ENCODE data around the gene VEPH1. TPM values are rescaled to one million over a fixed set of nuclear protein-coding genes. Genes with fewer than 3 reads are reported as not detected.

VEPH1 gene
- total and polyA plus RNA-seq, 9 donors = 0.46 to 1.6 (median 1.2) TPM

GRCh38 chr3:157279237-157279636 lies 224.0 kb downstream of the VEPH1 start:
- H3K36me3 ChIP-seq (ENCODE audit: control insufficient read depth, insufficient read depth, low read length) = no peaks in the 10 kb centered on the region
- H3K9me3 ChIP-seq (replicated peaks; ENCODE audit: control insufficient read depth, low read depth, low read length) = no peaks in the 10 kb centered on the region

GRCh38 chr3:157276801-157277200 lies 226.4 kb downstream of the VEPH1 start:
- Histone ChIP-seq H3K4me1 (ENCODE audit: control insufficient read depth, insufficient read depth, low read length) (no peaks in the 10 kb centered on the region), H3K4me3 (ENCODE audit: low read length) (no peak overlapping the region), H3K36me3 (ENCODE audit: control insufficient read depth, insufficient read depth, low read length) (no peaks in the 10 kb centered on the region), H3K27me3 (ENCODE audit: control insufficient read depth, insufficient read depth, low read length) (no peaks in the 10 kb centered on the region), H3K27ac (ENCODE audit: low read length) (no peak overlapping the region), H3K9me3 (replicated peaks; ENCODE audit: control insufficient read depth, low read depth, low read length) (no peaks in the 10 kb centered on the region)
- no CpG with 5 or more reads among the region's 3 CpGs for WGBS (ENCODE audit: insufficient coverage)
- DNase-seq = no peak

More at GRCh38 chr3:157279237-157279636, 224.0 kb downstream of the VEPH1 start:
- H3K4me3 ChIP-seq (ENCODE audit: low read length) = no peak overlapping the region
- 80% methylated on average over 1 of the region's 1 CpG for WGBS (ENCODE audit: insufficient coverage)
- no peaks in the 10 kb centered on the region for H3K4me1 ChIP-seq (ENCODE audit: control insufficient read depth, insufficient read depth, low read length)
- H3K27ac ChIP-seq (ENCODE audit: low read length) = no peak overlapping the region
- H3K27me3 ChIP-seq (ENCODE audit: control insufficient read depth, insufficient read depth, low read length) = no peaks in the 10 kb centered on the region
- no peak for DNase-seq

- Histone ChIP-seq H3K36me3 (ENCODE audit: control insufficient read depth, insufficient read depth, low read length) (no peaks in the 10 kb centered on the region), H3K27me3 (ENCODE audit: control insufficient read depth, insufficient read depth, low read length) (no peaks in the 10 kb centered on the region), H3K4me1 (ENCODE audit: control insufficient read depth, insufficient read depth, low read length) (no peaks in the 10 kb centered on the region), H3K4me3 (ENCODE audit: low read length) (no peak overlapping the region), H3K27ac (ENCODE audit: low read length) (no peak overlapping the region), H3K9me3 (replicated peaks; ENCODE audit: control insufficient read depth, low read depth, low read length) (no peaks in the 10 kb centered on the region)
- 0% methylated on average over 1 of the region's 2 CpGs for WGBS (ENCODE audit: insufficient coverage)
- no peak for DNase-seq
These were observed 227.4 kb downstream of the VEPH1 start for GRCh38 chr3:157275832-157276231.

GRCh38 chr3:157274644-157275137 lies 228.5 kb downstream of the VEPH1 start:
- no peaks in the 10 kb centered on the region for H3K36me3 ChIP-seq (ENCODE audit: control insufficient read depth, insufficient read depth, low read length)
- DNase-seq = no peak
- H3K4me3 ChIP-seq (ENCODE audit: low read length) = no peak overlapping the region
- no peaks in the 10 kb centered on the region for H3K9me3 ChIP-seq (replicated peaks; ENCODE audit: control insufficient read depth, low read depth, low read length)
- H3K4me1 ChIP-seq (ENCODE audit: control insufficient read depth, insufficient read depth, low read length) = no peaks in the 10 kb centered on the region
- no peak overlapping the region for H3K27ac ChIP-seq (ENCODE audit: low read length)
- no CpG with 5 or more reads among the region's 2 CpGs for WGBS (ENCODE audit: insufficient coverage)
- H3K27me3 ChIP-seq (ENCODE audit: control insufficient read depth, insufficient read depth, low read length) = no peaks in the 10 kb centered on the region

GRCh38 chr3:157271283-157271882 lies 231.8 kb downstream of the VEPH1 start:
- Histone ChIP-seq H3K27me3 (ENCODE audit: control insufficient read depth, insufficient read depth, low read length) (no peaks in the 10 kb centered on the region), H3K4me1 (ENCODE audit: control insufficient read depth, insufficient read depth, low read length) (no peaks in the 10 kb centered on the region), H3K27ac (ENCODE audit: low read length) (no peak overlapping the region), H3K9me3 (replicated peaks; ENCODE audit: control insufficient read depth, low read depth, low read length) (no peaks in the 10 kb centered on the region), H3K4me3 (ENCODE audit: low read length) (no peak overlapping the region), H3K36me3 (ENCODE audit: control insufficient read depth, insufficient read depth, low read length) (no peaks in the 10 kb centered on the region)
- 94% methylated on average over 3 of the region's 8 CpGs for WGBS (ENCODE audit: insufficient coverage)
- no peak for DNase-seq

GRCh38 chr3:157268026-157268425 lies 235.2 kb downstream of the VEPH1 start:
- H3K27ac ChIP-seq (ENCODE audit: low read length) = no peak overlapping the region
- H3K4me3 ChIP-seq (ENCODE audit: low read length) = no peak overlapping the region
- 100% methylated on average over 1 of the region's 2 CpGs for WGBS (ENCODE audit: insufficient coverage)
- H3K36me3 ChIP-seq (ENCODE audit: control insufficient read depth, insufficient read depth, low read length) = no peaks in the 10 kb centered on the region
- DNase-seq = no peak
- H3K9me3 ChIP-seq (replicated peaks; ENCODE audit: control insufficient read depth, low read depth, low read length) = no peaks in the 10 kb centered on the region
- no peaks in the 10 kb centered on the region for H3K4me1 ChIP-seq (ENCODE audit: control insufficient read depth, insufficient read depth, low read length)
- H3K27me3 ChIP-seq (ENCODE audit: control insufficient read depth, insufficient read depth, low read length) = no peaks in the 10 kb centered on the region

- Histone ChIP-seq H3K4me3 (ENCODE audit: low read length) (no peak overlapping the region), H3K27ac (ENCODE audit: low read length) (no peak overlapping the region), H3K9me3 (replicated peaks; ENCODE audit: control insufficient read depth, low read depth, low read length) (no peaks in the 10 kb centered on the region), H3K36me3 (ENCODE audit: control insufficient read depth, insufficient read depth, low read length) (no peaks in the 10 kb centered on the region), H3K4me1 (ENCODE audit: control insufficient read depth, insufficient read depth, low read length) (no peaks in the 10 kb centered on the region), H3K27me3 (ENCODE audit: control insufficient read depth, insufficient read depth, low read length) (no peaks in the 10 kb centered on the region)
- DNase-seq = no peak
- WGBS (ENCODE audit: insufficient coverage) = no CpG with 5 or more reads among the region's 1 CpG
These were observed 237.3 kb downstream of the VEPH1 start for GRCh38 chr3:157265931-157266330.

GRCh38 chr3:157263027-157263426 lies 240.2 kb downstream of the VEPH1 start:
- H3K9me3 ChIP-seq (replicated peaks; ENCODE audit: control insufficient read depth, low read depth, low read length) = no peaks in the 10 kb centered on the region
- no CpG with 5 or more reads among the region's 1 CpG for WGBS (ENCODE audit: insufficient coverage)

GRCh38 chr3:157261000-157261399 lies 242.2 kb downstream of the VEPH1 start:
- no peak overlapping the region for H3K4me3 ChIP-seq (ENCODE audit: low read length)
- H3K27me3 ChIP-seq (ENCODE audit: control insufficient read depth, insufficient read depth, low read length) = no peaks in the 10 kb centered on the region
- no peak overlapping the region for H3K27ac ChIP-seq (ENCODE audit: low read length)
- no peak for DNase-seq
- WGBS (ENCODE audit: insufficient coverage) = 53% methylated on average over 2 of the region's 6 CpGs
- H3K9me3 ChIP-seq (replicated peaks; ENCODE audit: control insufficient read depth, low read depth, low read length) = no peaks in the 10 kb centered on the region
- no peaks in the 10 kb centered on the region for H3K36me3 ChIP-seq (ENCODE audit: control insufficient read depth, insufficient read depth, low read length)
- no peaks in the 10 kb centered on the region for H3K4me1 ChIP-seq (ENCODE audit: control insufficient read depth, insufficient read depth, low read length)

More at GRCh38 chr3:157263027-157263426, 240.2 kb downstream of the VEPH1 start:
- Histone ChIP-seq H3K36me3 (ENCODE audit: control insufficient read depth, insufficient read depth, low read length) (no peaks in the 10 kb centered on the region), H3K4me3 (ENCODE audit: low read length) (no peak overlapping the region), H3K4me1 (ENCODE audit: control insufficient read depth, insufficient read depth, low read length) (no peaks in the 10 kb centered on the region), H3K27me3 (ENCODE audit: control insufficient read depth, insufficient read depth, low read length) (no peaks in the 10 kb centered on the region), H3K27ac (ENCODE audit: low read length) (no peak overlapping the region)
- DNase-seq = no peak

GRCh38 chr3:157259825-157260224 lies 243.4 kb downstream of the VEPH1 start:
- Histone ChIP-seq H3K4me1 (ENCODE audit: control insufficient read depth, insufficient read depth, low read length) (no peaks in the 10 kb centered on the region), H3K4me3 (ENCODE audit: low read length) (no peak overlapping the region), H3K9me3 (replicated peaks; ENCODE audit: control insufficient read depth, low read depth, low read length) (no peaks in the 10 kb centered on the region), H3K27ac (ENCODE audit: low read length) (no peak overlapping the region), H3K27me3 (ENCODE audit: control insufficient read depth, insufficient read depth, low read length) (no peaks in the 10 kb centered on the region), H3K36me3 (ENCODE audit: control insufficient read depth, insufficient read depth, low read length) (no peaks in the 10 kb centered on the region)
- DNase-seq = no peak
- WGBS (ENCODE audit: insufficient coverage) = 70% methylated on average over 2 of the region's 2 CpGs

- no peaks in the 10 kb centered on the region for H3K4me1 ChIP-seq (ENCODE audit: control insufficient read depth, insufficient read depth, low read length)
- no peak overlapping the region for H3K4me3 ChIP-seq (ENCODE audit: low read length)
- no peaks in the 10 kb centered on the region for H3K36me3 ChIP-seq (ENCODE audit: control insufficient read depth, insufficient read depth, low read length)
- no peaks in the 10 kb centered on the region for H3K9me3 ChIP-seq (replicated peaks; ENCODE audit: control insufficient read depth, low read depth, low read length)
- no peak overlapping the region for H3K27ac ChIP-seq (ENCODE audit: low read length)
- H3K27me3 ChIP-seq (ENCODE audit: control insufficient read depth, insufficient read depth, low read length) = no peaks in the 10 kb centered on the region
- WGBS (ENCODE audit: insufficient coverage) = 100% methylated on average over 1 of the region's 5 CpGs
- no peak for DNase-seq
These were observed 246.1 kb downstream of the VEPH1 start for GRCh38 chr3:157257101-157257500.
